Erythroblast (primary cell): ENCODE measurements around the gene MINPP1.

Experiments
- GATA1 ChIP-seq: IDR thresholded peaks from 2 replicates; pipeline ENCODE4 v1.6.1; 2011; ENCODE audit warnings: low read depth, mild to moderate bottlenecking, control low read depth, low read length, moderate library complexity
- POLR2A ChIP-seq: IDR thresholded peaks from 2 replicates; pipeline ENCODE4 v1.6.1; 2011; ENCODE audit warnings: mild to moderate bottlenecking, low read length

DNA sequence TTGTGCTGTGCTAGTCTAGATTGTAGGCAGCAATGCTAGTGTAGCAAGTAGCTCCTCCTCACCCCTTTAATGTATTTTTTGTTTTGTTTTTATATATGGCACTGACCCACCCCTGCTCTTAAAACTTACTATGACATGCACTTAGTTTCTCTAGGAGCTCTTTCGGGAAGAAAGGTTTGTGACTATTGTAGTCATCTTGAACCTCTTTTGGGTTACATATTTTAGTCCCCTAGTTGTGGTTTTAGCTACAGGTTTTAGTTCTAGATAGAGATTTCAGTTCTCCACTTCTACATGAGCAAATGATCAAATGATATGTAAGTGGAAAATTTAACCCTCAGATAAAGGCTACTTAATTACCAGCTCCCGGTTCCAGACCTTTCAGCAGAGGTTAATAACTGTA is 14.9 kb downstream of the MINPP1 start:
- TF ChIP-seq POLR2A (no peak), GATA1 (no peak)
